ENCODE measurements around the gene OAF. TPM values are rescaled to one million over a fixed set of nuclear protein-coding genes. Genes with fewer than 3 reads are reported as not detected.

Gene OAF
- total RNA-seq, 1 donor from 2014 or later = 40.2 TPM

DNA sequence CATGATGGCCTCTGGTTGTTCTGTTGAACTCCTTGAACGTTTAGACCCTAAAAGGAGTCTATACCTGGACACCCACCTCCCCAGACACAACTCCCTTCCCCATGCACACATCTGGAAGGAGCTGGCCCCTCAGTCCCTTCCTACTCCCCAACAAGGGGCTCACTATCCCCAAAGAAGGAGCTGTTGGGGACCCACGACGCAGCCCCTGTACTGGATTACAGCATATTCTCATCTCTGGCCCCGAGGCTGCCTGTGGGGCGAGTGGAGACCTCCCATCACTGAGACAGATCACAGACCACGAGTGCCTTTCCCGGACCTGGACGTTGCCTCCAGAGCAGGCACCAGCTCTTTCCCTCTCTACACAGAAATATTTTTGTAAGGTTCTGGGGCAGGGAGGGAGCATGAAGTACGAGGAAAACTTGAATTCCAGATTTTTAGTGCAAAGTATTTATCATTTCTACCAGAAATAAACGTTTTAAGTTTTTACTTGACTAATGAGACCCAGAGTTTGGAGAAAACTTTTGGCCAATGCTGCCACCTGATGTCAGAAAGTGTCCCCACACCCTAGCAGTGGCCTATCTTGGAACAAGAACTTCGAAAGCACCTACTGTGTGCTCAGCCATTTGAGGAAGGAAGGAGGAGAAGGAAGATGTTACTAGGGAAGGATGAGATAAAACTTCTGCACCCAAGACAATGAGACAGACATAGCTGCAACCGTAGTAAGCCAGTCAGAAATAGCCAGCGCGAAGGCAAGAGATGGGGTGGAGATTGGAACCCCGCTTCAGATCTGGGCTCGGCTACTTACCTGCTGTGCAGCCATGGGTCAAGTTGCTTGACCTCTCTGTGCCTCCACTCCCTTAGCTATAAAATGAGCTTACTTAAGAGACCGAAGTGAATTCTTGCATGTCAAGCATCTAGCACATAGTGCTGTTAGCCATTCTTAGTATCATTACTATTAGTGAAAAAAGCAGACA lies 18.9 kb downstream of the OAF start:
- peaks cover 14% of the 10 kb centered on the region for H3K27me3 Mint-ChIP-seq (ENCODE audit: low read depth)
- H3K9me3 Mint-ChIP-seq = no peaks in the 10 kb centered on the region
- no peak overlapping the region for H3K4me3 Mint-ChIP-seq
- peaks cover 18% of the 10 kb centered on the region for H3K4me1 Mint-ChIP-seq
- no peak overlapping the region for H3K27ac Mint-ChIP-seq (ENCODE audit: unreplicated experiment)
- H3K36me3 Mint-ChIP-seq (ENCODE audit: low read depth) = no peaks in the 10 kb centered on the region
- DNase-seq (ENCODE audit: low read depth, low spot score) = no peak
- TF ChIP-seq, protein P1, sequence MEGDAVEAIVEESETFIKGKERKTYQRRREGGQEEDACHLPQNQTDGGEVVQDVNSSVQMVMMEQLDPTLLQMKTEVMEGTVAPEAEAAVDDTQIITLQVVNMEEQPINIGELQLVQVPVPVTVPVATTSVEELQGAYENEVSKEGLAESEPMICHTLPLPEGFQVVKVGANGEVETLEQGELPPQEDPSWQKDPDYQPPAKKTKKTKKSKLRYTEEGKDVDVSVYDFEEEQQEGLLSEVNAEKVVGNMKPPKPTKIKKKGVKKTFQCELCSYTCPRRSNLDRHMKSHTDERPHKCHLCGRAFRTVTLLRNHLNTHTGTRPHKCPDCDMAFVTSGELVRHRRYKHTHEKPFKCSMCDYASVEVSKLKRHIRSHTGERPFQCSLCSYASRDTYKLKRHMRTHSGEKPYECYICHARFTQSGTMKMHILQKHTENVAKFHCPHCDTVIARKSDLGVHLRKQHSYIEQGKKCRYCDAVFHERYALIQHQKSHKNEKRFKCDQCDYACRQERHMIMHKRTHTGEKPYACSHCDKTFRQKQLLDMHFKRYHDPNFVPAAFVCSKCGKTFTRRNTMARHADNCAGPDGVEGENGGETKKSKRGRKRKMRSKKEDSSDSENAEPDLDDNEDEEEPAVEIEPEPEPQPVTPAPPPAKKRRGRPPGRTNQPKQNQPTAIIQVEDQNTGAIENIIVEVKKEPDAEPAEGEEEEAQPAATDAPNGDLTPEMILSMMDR (conservative IDR thresholded peaks at IDR 0.05) = peak; percentile 75

DNA sequence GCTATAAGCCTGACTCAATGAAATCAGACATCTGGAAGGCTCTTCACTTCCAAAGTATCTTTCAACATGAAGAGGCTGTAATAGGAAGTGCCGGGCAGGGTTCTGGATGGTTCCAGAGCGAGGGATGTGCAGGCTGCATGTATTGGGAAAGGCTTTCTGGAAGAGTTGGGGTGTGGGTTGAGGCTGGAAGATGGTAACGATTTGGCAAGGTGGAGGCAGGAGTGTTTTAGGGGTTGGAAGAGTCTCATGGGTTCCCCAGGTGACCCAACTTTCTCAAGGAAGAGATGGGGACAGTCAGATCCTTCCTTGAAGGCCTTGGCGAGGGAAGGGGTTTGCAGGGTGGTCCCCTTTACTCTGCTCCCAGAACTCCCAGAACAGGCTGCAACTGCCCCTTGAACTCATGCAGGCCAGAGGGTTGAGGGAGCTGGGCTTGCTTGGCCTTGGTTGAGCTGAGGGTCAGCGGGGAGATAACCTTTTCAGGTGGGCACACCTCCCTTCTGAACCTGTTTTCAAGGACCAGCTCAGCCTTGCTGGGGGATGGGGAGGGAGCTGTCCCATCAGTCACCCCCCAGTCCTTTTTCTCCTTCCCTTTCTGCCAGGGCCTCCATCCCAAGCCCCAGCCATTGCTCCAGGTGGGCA lies 19.7 kb downstream of the OAF start:
- Mint-ChIP-seq H3K9me3 (no peaks in the 10 kb centered on the region), H3K27me3 (ENCODE audit: low read depth) (peaks cover 21% of the 10 kb centered on the region), H3K27ac (ENCODE audit: unreplicated experiment) (no peak overlapping the region), H3K4me3 (no peak overlapping the region), H3K36me3 (ENCODE audit: low read depth) (no peaks in the 10 kb centered on the region), H3K4me1 (peaks cover 10% of the 10 kb centered on the region)
- no peak for DNase-seq (ENCODE audit: low read depth, low spot score)
- TF ChIP-seq, protein P1 (conservative IDR thresholded peaks at IDR 0.05) = no peak

GRCh38 chr11:120231963-120232362 lies 21.1 kb downstream of the OAF start:
- H3K9me3 Mint-ChIP-seq = no peaks in the 10 kb centered on the region
- TF ChIP-seq, protein P1 (conservative IDR thresholded peaks at IDR 0.05) = no peak
- no peak overlapping the region for H3K4me3 Mint-ChIP-seq
- peaks cover 33% of the 10 kb centered on the region for H3K27me3 Mint-ChIP-seq (ENCODE audit: low read depth)
- H3K27ac Mint-ChIP-seq (ENCODE audit: unreplicated experiment) = no peak overlapping the region
- no peak for DNase-seq (ENCODE audit: low read depth, low spot score)
- H3K36me3 Mint-ChIP-seq (ENCODE audit: low read depth) = no peaks in the 10 kb centered on the region
- H3K4me1 Mint-ChIP-seq = peaks cover 4% of the 10 kb centered on the region

DNA sequence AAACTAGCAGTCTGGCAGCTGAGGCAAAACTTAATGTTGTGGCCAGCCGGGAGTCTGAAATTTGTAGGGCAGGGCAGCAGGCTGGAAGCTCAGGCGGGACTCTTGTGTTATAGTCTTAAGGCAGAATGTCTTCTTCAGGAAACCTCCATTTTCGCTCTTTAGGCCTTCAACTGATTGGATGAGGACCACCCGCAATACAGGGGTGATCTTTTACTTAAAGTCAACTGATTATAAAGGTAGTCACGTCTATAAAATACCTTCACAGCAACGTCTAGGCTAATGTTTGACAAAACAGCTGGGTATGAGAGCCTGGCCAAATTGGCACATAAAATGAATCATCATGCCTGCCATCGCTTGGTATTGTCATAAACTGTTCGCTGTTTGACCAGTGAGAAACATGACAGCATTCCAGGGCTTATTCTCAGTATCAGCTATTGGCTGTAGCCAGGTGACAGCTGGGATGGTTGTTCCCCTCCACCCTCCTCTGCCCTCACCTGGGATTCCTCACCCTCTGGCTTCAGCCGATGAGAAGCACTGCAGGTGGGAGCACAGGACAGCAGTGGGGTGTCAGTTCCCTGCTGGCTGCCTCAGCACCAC lies 22.5 kb downstream of the OAF start:
- Mint-ChIP-seq H3K36me3 (ENCODE audit: low read depth) (no peaks in the 10 kb centered on the region), H3K9me3 (no peaks in the 10 kb centered on the region), H3K27me3 (ENCODE audit: low read depth) (peaks cover 46% of the 10 kb centered on the region), H3K27ac (ENCODE audit: unreplicated experiment) (no peak overlapping the region), H3K4me3 (no peak overlapping the region), H3K4me1 (no peaks in the 10 kb centered on the region)
- DNase-seq (ENCODE audit: low read depth, low spot score) = no peak
- TF ChIP-seq, protein P1 (conservative IDR thresholded peaks at IDR 0.05) = no peak

- no peak overlapping the region for H3K4me3 Mint-ChIP-seq
- peaks cover 5% of the 10 kb centered on the region for H3K4me1 Mint-ChIP-seq
- H3K36me3 Mint-ChIP-seq (ENCODE audit: low read depth) = no peaks in the 10 kb centered on the region
- H3K27me3 Mint-ChIP-seq (ENCODE audit: low read depth) = peaks cover 62% of the 10 kb centered on the region
- TF ChIP-seq, protein P1 (conservative IDR thresholded peaks at IDR 0.05) = peak; percentile 84
- no peaks in the 10 kb centered on the region for H3K9me3 Mint-ChIP-seq
- H3K27ac Mint-ChIP-seq (ENCODE audit: unreplicated experiment) = peak overlapping the region; percentile 50
- DNase-seq (ENCODE audit: low read depth, low spot score) = peak; percentile 52
Measured at GRCh38 chr11:120235024-120235628, 24.3 kb downstream of the OAF start.

Measured in neural crest cell (in vitro differentiated cells).